Type B pancreatic cell (in vitro differentiated cells): ENCODE measurements around the gene SPARC. TPM values are rescaled to one million over a fixed set of nuclear protein-coding genes. Genes with fewer than 3 reads are reported as not detected.

Experiments
- DNase-seq: peaks from one replicate; pipeline ENCODE4 v3.0.0; 2021; ENCODE audit warnings: mixed read lengths; ENCODE audit not compliant: unreplicated experiment; ENCODE audit errors: extremely low spot score
- H3K27ac Mint-ChIP-seq: 2 replicates; pipeline ENCODE4 v1.8.0; 2021; ENCODE audit warnings: mild to moderate bottlenecking, mixed read lengths
- H3K27me3 Mint-ChIP-seq: 2 replicates; pipeline ENCODE4 v1.8.0; 2021; ENCODE audit warnings: mixed read lengths
- H3K36me3 Mint-ChIP-seq: 2 replicates; pipeline ENCODE4 v1.8.0; 2021; ENCODE audit warnings: mixed read lengths
- H3K4me1 Mint-ChIP-seq: one replicate; pipeline ENCODE4 v1.8.0; 2021; ENCODE audit warnings: mixed read lengths; ENCODE audit not compliant: unreplicated experiment
- H3K4me3 Mint-ChIP-seq: 2 replicates; pipeline ENCODE4 v1.8.0; 2021; ENCODE audit warnings: mild to moderate bottlenecking, mixed read lengths
- H3K9me3 Mint-ChIP-seq: 2 replicates; pipeline ENCODE4 v1.8.0; 2021; ENCODE audit warnings: mixed read lengths
- CTCF ChIP-seq: fragments of 200-600 bp; sonication (generic); conservative IDR thresholded peaks from 2 replicates; pipeline ENCODE4 v1.5.0; 2021; ENCODE audit warnings: antibody characterized with exemption, mild to moderate bottlenecking
- total RNA-seq: library from RNA; stranded (reverse); gene quantifications from 2 replicates; pipeline ENCODE4 v1.2.1, GENCODE V29; 2021; ENCODE audit warnings: low replicate concordance

Gene SPARC
- total RNA-seq, 1 donor from 2014 or later: 973 TPM

- H3K4me3 Mint-ChIP-seq: no peak overlapping the region
- H3K36me3 Mint-ChIP-seq: peaks cover 23% of the 10 kb centered on the region
- H3K27me3 Mint-ChIP-seq: no peaks in the 10 kb centered on the region
- no peak overlapping the region for H3K27ac Mint-ChIP-seq
- TF ChIP-seq CTCF: no peak
- H3K4me1 Mint-ChIP-seq: peaks cover 15% of the 10 kb centered on the region
- no peaks in the 10 kb centered on the region for H3K9me3 Mint-ChIP-seq
- no peak for DNase-seq
These were observed 21.8 kb downstream of the SPARC start for GRCh38 chr5:151664694-151665585.

GRCh38 chr5:151663617-151664293 is 23.0 kb downstream of the SPARC start:
- no peak for DNase-seq
- H3K27me3 Mint-ChIP-seq: no peaks in the 10 kb centered on the region
- H3K27ac Mint-ChIP-seq: no peak overlapping the region
- no peak overlapping the region for H3K4me3 Mint-ChIP-seq
- H3K9me3 Mint-ChIP-seq: no peaks in the 10 kb centered on the region
- H3K4me1 Mint-ChIP-seq: peaks cover 23% of the 10 kb centered on the region
- peaks cover 11% of the 10 kb centered on the region for H3K36me3 Mint-ChIP-seq
- TF ChIP-seq CTCF: no peak

GRCh38 chr5:151662805-151663204 is 23.9 kb downstream of the SPARC start:
- Mint-ChIP-seq H3K36me3 (peaks cover 11% of the 10 kb centered on the region), H3K27ac (no peak overlapping the region), H3K4me3 (no peak overlapping the region), H3K9me3 (no peaks in the 10 kb centered on the region), H3K4me1 (peaks cover 24% of the 10 kb centered on the region), H3K27me3 (no peaks in the 10 kb centered on the region)
- DNase-seq: no peak
- no peak for TF ChIP-seq CTCF

GRCh38 chr5:151661968-151662732 is 24.6 kb downstream of the SPARC start:
- Mint-ChIP-seq H3K4me3 (no peak overlapping the region), H3K27ac (peak overlapping the region; percentile 18), H3K9me3 (no peaks in the 10 kb centered on the region), H3K36me3 (peaks cover 11% of the 10 kb centered on the region), H3K27me3 (no peaks in the 10 kb centered on the region), H3K4me1 (peaks cover 24% of the 10 kb centered on the region)
- no peak for DNase-seq
- TF ChIP-seq CTCF: no peak

- peaks cover 11% of the 10 kb centered on the region for H3K36me3 Mint-ChIP-seq
- H3K27ac Mint-ChIP-seq: peak overlapping the region; percentile 31
- H3K4me1 Mint-ChIP-seq: peaks cover 24% of the 10 kb centered on the region
- H3K27me3 Mint-ChIP-seq: no peaks in the 10 kb centered on the region
- no peak for DNase-seq
- H3K9me3 Mint-ChIP-seq: no peaks in the 10 kb centered on the region
- no peak overlapping the region for H3K4me3 Mint-ChIP-seq
- TF ChIP-seq CTCF: no peak
These were observed 25.9 kb downstream of the SPARC start for GRCh38 chr5:151660616-151661495.
